NCI-H1436 treated with DMSO at 0.1 percent for 48 hours (cell line): ENCODE measurements around the gene ATP8A2.

Experiments used
- DNase-seq: peaks from one replicate; lab custom pipeline; 2025; lab: John Stamatoyannopoulos, UW

Gene ATP8A2

DNA sequence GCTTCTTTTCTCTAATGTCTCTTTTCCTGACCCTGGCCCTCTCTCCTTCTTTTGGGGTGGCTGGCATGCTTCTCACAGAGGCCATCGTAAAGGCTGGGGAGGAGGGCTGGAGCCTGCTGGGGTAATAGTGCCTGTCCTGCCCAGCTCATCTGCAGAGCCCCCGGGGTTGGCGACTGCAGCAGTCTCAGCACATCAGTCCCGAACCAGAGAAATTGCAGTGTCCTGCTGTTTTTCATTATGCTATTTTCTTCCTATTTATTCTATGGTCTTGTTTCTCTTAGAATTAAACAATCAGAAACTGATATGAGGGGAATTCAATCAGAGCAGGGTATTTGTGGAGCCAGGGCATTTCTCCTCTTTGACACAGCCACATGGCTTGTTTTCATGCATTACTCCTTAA, 513.6 kb downstream of the ATP8A2 start:
- DNase-seq: no peak

DNA sequence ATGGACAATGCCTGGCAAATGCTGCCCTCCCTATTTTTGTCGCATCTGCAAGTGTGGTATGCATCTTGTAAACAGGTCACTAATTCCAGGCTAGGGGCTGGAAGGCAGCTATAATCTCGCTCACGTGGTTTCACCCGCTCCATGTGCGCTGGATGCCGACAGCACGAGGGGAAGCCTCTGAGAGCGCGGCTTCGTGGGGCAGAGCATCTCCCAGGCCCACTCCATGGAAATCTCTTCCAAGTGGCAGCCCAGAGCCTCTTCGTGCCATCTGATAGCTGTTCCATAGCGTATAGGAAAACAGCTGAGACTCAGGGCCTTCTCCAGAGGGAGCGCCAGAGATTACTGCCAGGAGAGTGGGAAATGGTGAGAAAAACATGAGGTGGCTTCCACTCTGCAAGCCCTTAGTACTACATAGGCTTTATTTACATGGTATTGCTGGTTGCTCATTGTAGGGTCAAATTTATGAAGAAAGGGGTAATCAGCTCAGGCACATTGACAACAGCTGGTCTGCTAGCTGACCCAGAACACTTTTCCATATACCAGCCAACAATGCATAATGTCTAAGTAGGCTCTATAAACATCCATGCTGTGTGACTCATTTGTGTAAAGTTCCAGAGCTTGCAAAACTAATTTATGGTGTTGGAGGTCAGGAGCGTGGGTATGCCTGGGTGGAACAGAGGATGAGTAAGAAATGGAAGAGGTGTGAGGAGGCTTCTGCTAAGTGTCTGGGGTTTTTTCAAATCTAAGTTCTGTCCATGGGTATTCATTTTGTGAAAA, 514.9 kb downstream of the ATP8A2 start:
- no peak for DNase-seq

DNA sequence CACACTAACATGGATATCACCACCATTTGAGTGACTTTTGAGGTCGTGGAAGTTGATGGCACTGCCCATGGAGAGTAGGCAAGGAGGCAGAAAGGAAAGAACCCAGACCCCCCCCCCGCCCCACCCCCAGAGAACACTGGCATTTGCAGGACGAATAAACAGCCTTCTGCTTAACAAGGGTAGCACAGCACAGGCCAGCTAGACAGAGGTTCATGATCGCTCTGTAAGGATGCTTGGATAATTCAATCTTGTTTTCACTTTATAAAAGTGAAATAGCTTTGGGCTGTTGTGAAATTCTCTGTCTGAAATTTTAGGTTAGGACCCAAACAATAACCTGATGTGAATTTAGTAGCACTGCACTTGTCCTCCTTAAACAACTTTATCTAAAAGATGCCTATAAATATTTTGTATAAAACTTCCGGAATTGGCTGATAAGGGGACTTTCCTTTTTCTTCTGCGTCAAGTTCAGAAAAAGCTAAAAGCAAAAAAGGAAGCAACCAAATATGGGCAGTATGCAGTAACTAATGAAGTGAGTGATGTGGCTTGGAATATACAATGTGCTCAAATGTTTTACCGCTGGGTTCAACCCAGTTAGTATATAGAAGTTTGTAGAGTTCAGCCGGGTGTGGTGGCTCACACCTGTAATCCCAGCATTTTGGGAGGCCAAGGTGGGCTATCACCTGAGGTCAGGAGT, 516.3 kb downstream of the ATP8A2 start:
- DNase-seq: no peak

DNA sequence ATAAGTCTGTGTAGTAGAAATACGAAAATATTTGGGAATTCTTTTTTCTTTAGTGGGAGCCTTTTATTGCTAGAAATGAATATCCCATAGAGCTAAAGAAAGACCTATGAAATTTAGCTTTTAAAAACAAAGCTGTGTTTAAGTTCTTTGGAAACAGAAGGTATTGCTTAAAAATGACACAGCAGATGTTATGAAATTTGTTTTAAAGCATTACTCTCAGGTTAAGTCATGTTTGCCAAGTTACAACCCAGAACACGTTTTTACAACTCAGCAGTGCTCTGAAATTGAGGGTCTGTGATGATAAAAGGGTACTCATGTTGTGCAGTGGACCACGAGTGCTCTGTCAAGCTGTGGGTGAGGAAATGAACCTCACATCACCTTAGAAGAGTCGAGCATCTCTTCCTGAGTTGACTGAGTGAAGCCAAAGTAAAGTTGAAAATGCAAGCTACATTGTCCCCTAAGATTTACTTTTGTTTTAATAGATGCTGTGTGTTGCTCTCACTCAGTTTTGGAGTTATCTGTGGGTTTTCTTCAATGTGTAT, 519.0 kb downstream of the ATP8A2 start:
- no peak for DNase-seq

DNA sequence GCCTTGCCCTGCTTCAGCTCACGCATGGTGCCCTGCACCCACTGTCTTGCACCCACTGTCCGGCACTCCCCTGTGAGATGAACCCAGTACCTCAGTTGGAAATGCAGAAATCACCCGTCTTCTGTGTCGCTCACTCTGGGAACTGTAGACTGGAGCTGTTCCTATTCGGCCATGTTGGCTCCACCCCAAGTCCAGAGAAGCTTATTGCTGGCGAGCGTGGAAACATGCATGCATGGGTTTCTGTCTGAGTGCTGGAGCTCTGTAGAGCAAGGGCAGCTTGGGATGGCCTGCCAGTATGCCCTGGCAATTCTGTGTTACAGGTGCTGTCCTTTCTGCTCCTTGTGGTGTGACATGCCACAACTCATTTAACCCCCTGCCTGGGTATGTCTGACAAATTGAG, 527.2 kb downstream of the ATP8A2 start:
- DNase-seq: no peak

DNA sequence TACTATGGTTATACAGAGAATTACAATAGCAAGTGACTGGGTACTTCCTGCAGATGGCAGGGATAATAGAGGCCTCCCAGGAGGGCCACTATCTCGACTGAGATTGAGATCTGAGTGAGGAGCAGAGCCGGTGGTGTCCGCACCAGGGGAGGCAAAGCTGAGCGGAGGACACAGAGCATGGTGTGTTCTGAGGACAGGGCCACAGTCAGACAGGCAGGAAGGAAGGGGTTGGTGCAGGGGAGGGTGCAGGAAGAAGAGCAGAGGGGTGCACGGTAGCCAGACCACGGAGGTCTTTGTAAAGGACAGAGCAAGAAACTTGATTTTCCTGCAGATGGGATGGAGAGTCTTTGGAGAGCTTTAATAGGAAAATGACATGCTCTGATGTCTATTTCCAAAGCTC, 527.7 kb downstream of the ATP8A2 start:
- DNase-seq: no peak

DNA sequence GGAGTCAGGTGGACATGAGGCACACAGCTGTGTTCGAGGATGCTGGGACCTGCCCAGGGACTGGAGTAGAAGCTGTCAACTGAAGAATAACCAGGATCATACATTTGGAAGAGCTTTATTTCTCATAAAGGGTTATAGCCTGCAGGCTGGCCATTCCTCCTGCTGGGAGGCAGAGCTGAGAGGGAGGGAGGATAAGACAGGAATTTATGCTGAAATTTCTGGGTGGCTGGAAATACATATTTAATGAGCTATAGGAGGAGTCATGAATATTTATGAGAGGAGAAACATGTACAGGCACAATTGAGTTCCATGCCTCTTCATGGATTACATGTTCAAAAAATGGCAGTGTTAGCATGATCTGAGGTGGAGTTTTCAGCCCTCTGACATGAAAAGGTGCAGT, 528.2 kb downstream of the ATP8A2 start:
- DNase-seq: no peak

DNA sequence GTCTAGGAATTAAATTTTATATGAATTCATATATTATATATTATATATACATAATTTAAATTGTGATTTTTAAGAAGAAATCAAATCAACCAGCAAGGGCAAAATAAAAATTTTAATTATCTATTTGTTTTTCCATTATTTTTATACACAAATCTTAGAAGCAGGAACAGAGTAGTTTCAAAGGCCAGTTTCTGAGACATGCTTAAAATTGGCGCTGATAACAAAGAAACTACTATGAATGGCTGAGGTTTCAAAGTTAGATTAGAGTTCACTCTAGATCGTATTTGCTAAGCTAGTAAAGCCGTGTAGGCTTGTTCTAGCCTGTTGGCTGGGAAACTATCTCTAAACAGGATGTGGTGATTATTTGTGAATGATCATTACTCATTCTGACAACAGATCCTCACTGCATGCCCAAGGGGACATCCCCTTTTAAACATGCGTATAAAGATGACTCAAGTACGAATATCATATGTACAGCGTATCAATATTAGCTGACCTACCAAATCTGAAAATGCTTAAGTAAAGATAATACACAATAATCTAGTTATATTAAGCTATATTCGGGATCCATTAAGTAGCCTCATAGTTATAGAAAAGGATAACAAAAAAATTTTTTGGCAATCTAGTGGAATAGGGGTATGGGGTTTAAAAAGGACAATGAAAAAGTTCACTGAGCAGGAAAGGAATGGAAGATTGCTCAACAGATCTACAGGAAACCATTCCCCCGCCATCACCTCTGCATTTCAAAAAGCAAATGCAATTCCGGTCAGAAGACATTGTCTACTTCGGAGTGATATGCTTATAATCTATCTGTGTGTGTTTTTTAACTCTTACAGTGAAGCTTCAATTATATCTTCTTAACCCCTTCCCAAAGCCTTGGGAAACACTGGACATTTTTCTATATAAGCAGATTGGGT, 529.9 kb downstream of the ATP8A2 start:
- peak; percentile 1 for DNase-seq

DNA sequence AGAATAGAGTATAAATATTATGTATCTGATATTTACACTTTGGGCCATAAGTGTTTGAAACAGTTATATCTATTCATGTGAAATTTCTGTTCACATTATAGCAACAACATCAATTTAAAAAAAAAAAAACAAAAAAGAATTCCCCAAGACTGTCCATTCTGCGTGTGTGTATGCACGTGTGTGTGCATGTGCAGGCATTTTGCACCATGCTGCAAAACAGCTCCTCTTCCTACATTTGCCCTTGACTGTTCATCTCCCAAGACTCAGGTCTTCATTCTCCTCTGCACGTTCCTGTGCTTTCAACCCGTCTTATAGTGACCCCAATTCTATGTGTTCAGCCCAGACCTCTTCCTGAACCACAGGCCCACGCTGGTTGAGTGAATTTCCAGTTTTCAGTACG, 530.7 kb downstream of the ATP8A2 start:
- DNase-seq: no peak

DNA sequence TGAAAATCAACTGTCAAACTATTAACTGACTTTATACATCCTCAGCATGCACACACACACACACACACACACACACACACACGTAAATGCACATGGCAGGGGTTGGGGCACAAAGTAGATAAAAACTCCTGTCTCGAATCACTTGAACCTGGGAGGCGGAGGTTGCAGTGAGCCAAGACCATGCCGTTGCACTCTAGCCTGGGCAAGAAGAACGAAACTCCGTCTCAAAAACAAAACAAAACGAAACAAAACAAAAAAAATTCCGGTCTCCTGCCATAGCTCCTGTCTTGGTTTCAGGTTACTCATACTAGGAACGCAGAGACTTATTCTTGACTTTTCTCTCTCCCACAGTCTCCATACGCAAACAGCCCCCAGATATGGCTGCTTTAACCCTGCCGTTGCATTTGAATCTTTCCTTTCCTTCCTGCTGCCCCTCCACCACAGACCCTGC, 531.1 kb downstream of the ATP8A2 start:
- DNase-seq: no peak

DNA sequence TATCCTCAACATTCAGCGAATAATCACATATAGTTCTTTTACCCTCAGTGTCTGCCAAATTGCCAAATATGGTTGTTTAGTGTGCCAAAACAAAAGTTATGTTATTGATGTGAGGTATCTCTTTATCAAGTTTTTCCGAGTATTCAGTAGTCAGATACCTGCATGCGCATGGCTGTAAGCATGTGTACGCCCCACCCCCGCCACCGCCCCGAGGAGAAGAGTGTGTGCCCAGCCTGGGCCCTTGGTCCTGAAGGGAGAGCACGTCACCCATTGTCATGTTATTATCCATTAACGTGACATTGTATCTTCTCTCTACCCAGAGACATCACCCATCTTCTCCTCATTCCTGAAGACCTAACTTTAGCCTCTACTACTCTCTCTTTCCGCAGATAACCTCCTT, 533.1 kb downstream of the ATP8A2 start:
- DNase-seq: no peak

DNA sequence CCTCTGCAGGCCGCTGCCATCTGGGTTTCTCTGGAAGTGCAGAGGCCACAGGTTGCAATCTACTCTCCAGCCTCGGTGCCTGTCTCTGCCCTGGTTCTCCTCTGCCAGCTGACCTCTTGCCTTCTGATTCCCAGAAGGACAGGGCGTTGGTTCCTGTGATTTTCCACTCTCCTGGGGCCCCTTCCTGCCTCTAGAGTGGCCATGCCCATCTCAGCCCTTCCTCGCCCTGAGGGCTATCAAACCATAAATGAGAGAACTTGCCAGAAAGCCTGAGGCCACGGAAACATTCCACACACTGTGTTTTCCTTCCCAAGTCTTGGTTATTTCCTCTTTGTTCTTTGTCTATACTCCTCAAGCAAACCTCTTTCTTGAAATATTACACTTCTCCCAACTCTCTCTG, 533.8 kb downstream of the ATP8A2 start:
- DNase-seq: no peak

DNA sequence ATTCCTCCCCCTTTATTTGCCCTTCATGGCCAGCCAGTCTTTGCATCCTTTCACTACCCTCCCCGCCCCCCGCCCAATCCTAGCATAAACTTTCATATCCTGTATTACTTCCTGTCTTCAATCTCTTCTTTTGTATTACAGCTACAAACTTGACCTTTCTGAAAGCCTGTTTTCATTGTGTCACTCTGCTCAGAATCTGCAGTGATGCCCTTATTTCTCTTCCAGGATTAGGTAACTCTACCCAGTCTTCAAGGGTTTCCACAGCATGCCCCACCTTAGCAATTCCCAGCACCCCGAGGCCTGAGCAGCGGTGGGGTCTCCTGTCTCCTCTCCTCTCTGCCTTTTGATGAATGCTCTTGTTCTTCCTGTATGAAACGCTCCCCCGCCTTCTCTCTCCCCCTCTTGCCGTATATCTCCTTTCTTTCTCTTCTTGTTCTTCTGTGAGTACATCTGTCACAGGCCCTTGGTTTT, 534.5 kb downstream of the ATP8A2 start:
- DNase-seq: no peak

DNA sequence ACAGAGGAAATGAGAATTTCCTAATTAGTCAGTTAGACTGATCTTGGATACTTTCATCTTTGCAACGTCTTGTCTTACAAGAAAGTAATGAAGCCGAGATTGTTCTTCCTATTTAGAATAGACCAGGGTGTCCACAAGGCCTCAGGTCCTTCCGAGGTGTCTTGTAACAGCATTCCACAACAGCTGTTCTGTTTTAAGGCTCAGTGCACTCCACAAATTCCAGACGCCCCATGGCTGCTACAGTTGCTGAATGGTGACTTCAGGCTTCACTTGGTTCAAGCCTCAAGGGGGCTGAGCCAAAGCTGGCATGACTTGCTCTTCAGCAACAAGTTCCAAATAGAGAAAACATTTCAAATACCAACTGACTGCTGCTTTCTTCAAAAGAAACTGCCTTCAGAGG, 536.6 kb downstream of the ATP8A2 start:
- DNase-seq: no peak

DNA sequence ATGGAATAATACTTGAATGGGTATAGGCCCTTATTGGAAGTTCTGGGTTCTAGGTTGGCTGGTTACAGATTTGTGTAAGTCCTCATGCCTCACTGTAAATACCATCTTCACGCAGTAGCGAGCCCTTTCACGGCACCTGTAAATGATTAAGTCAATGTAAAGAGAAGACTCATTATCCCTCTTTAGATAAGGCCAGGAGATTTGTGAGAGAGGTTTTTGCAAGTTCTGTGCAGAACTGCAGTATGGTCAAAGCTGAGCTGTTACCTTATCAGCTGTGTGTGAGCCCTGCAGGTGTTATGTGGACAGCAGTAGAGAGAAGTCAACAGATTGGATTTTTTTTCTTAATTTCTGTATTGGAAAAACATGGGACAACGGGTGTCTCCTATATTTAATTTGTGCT, 538.5 kb downstream of the ATP8A2 start:
- no peak for DNase-seq

DNA sequence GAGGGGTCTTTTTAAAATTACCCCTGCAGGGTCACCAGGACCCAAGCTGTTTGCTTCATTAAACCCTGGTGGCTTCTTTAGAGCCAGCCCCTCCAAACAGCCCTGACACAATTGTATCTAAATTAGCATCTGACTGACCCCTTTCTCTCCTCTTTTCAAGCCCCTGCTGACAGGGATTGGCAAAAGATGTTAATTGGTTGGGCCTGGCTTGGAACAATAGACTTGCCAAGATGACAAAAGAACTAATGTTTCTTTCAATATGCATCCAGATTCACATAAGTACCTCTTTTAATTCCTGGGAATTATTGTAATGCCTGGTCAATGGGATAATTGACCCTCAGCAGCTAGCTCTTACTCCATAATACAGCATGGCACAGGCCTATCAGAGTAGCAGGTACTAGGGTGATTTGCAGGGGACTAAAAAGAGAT, 539.2 kb downstream of the ATP8A2 start:
- DNase-seq: peak; percentile 8

DNA sequence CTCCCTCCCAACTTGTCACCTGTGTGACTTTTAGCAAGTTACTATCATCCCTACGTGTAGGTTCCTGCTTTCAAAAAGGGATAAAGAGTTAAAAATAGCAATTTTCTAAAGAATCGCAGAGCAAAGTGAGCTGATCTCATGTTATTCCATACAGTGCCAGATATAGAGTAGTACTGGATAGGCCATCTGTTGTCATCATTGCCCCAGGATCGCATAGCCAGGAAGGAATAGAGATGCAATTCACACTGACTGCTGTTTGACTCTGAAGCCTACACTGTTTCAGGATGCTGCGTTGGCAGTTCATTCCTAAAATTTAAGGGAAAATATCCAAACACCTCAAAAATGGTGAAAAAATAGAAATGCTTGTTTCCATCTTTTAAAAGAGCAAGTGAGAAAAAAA, 541.2 kb downstream of the ATP8A2 start:
- DNase-seq: no peak

DNA sequence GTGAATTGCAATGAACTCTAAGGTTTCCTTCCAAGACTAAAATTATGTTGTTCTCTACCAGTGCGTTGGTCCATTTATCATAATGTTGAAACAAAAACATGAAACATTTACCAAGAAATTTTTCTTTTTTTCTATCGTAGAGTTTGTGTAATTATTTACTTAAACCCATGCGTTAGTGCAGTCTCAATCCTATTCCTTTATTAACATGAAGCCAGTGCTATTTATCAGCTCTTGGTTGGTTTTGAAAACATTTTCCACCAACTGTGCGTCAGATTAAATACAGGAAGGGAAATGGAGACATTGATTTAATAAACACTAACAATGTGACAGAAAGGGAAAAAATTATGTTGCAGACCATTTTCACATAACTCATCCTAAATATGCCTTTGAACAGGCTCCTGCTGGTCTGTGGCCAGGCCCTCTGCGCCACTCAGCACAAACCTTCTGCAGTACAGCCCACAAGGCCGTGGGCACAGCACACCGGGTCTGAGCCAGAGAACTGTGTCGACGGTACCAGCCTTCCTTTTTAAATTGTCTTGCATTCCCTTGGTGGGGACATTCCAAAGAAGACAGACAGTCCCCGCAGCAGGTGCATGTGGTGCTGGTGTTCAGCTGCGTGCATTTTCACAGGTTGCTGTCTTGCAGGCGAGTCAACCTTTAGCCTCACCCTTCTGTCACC, 544.2 kb downstream of the ATP8A2 start:
- no peak for DNase-seq

DNA sequence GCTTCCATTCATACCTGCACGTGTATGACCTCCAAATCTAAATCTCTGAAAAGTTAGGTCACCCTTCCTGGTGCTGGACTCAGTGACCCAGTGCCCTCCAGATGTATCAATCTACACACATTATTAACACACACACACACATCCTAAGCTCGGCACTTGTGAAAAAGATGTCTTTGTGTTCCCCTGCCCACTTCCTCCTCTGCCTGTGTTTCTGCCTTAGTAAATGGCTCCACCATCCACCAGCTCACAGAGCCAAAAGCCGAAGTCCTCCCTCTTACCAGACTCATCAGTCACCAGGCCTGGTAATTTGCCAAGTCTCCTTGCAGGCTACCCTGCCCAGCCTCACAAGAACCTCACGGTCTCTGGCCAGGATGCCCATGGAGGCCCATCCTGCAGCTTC, 548.5 kb downstream of the ATP8A2 start:
- DNase-seq: no peak

DNA sequence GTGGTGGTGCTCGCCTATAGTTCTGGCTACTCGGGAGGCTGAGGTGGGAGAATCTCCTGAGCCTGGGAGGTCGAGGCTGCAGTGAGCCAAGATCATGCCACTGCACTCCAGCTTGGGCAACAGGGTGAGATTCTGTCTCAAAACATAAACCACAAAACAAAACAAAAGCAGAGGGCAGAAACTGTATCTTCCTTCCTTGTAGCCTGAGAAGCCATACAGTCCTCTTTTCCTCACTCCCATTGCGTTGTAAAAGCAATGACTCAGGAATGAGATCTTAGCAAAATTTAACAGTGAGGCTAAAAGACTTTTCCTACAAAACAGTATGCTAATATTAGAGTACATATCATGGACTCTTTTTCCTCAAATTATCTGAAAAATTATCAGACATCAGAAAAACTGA, 549.2 kb downstream of the ATP8A2 start:
- DNase-seq: no peak

DNA sequence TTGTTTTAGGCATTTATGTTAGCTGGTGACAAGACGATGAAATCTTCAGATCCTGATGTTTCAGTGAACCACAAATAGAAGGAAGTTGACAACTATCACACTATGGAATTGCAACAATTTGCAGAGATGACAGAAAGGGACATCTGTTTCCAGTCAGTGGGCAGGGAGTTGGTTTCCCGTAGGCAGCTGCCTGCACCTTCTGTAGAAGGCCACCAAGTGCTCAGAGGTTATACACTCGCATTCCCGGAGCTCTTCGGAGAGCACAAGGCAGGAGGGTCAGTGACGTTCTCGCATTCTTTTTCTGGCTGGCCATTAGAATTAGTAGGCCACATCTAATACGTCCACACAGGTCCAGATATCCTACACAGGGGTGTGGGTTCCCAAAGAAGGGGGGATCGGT, 550.6 kb downstream of the ATP8A2 start:
- DNase-seq: no peak
